Panc1 (cell line): ENCODE measurements around the gene CRISPLD2. TPM values are rescaled to one million over a fixed set of nuclear protein-coding genes. Genes with fewer than 3 reads are reported as not detected.

Experiments used
- ATAC-seq: fragments of 200-7000 bp; cut with Tn5 transposase; 2 replicates; pipeline ENCODE4 v1.9.1; 2020; ENCODE audit warnings: mild to moderate bottlenecking, moderate library complexity
- BruUV-seq: library from RNA; stranded (reverse); fragments of 400-500 nt; replicated peaks from 2 replicates; lab custom pipeline; 2021; lab: Mats Ljungman, UMichigan
- CTCF ChIA-PET: fragments of 300-600 bp; sonication (Branson Sonifier 250); formaldehyde crosslinking; loops from one replicate; lab custom pipeline; 2022; ENCODE audit warnings: antibody characterized with exemption; lab: Charles Lee
- POLR2A ChIA-PET: fragments of 300-600 bp; sonication (Branson Sonifier 250); formaldehyde crosslinking; loops from one replicate; lab custom pipeline; 2022; ENCODE audit warnings: antibody characterized with exemption; lab: Charles Lee
- DNase-seq: peaks from one replicate; pipeline ENCODE4 v3.0.0-alpha.2; 2010; ENCODE audit warnings: low read depth, low spot score
- H3K27ac ChIP-seq: 2 replicates; pipeline ENCODE4 v1.5.1; 2011; ENCODE audit warnings: mild to moderate bottlenecking, low read length, inconsistent platforms
- H3K27me3 ChIP-seq: fragments of 200-500 bp; sonication (Bioruptor generic); 2 replicates; pipeline ENCODE4 v1.6.0; 2014; ENCODE audit warnings: low read length, inconsistent platforms; ENCODE audit not compliant: control insufficient read depth, insufficient read depth
- H3K36me3 ChIP-seq: fragments of 200-500 bp; sonication (Bioruptor generic); 2 replicates; pipeline ENCODE4 v1.5.1; 2014; ENCODE audit warnings: inconsistent platforms, mild to moderate bottlenecking, low read length, moderate library complexity; ENCODE audit not compliant: control insufficient read depth, insufficient read depth
- H3K4me1 ChIP-seq: 2 replicates; pipeline ENCODE4 v1.5.1; 2011; ENCODE audit warnings: inconsistent platforms, mild to moderate bottlenecking, low read length, moderate library complexity; ENCODE audit not compliant: control insufficient read depth, insufficient read depth
- H3K4me3 ChIP-seq, 2 experiments: 2 replicates each; pipeline ENCODE4 v1.5.1; 2011 to 2012; ENCODE audit warnings: low read depth in 2 of 2, low read length in 2 of 2, mild to moderate bottlenecking in 2 of 2, inconsistent platforms in 1 of 2, moderate library complexity in 1 of 2
- H3K9me3 ChIP-seq: fragments of 200-500 bp; sonication (Bioruptor generic); 2 replicates; pipeline ENCODE4 v1.5.1; 2014; ENCODE audit warnings: low read depth, mild to moderate bottlenecking, inconsistent platforms, low read length, moderate library complexity; ENCODE audit not compliant: control insufficient read depth, insufficient read depth
- CTCF ChIP-seq: fragments of 450-650 bp; IDR thresholded peaks from 2 replicates; pipeline ENCODE4 v1.5.1; 2017; ENCODE audit warnings: mild to moderate bottlenecking
- POLR2AphosphoS5 ChIP-seq: IDR thresholded peaks from 2 replicates; pipeline ENCODE4 v1.6.1; 2012; ENCODE audit warnings: mild to moderate bottlenecking, low read depth, low read length, moderate library complexity
- REST ChIP-seq, 2 experiments: IDR thresholded peaks; 2 replicates each; pipeline ENCODE4 v1.6.1; 2011 to 2012; ENCODE audit warnings: low read depth in 2 of 2, control low read depth in 1 of 2, low read length in 1 of 2, mild to moderate bottlenecking in 1 of 2, moderate library complexity in 1 of 2; ENCODE audit not compliant: insufficient read depth in 1 of 2
- SIN3A ChIP-seq: IDR thresholded peaks from 2 replicates; pipeline ENCODE4 v1.6.1; 2012; ENCODE audit warnings: low read depth, mild to moderate bottlenecking, low read length, moderate library complexity, borderline replicate concordance; ENCODE audit not compliant: insufficient read depth
- TCF7L2 ChIP-seq: IDR thresholded peaks from 2 replicates; pipeline ENCODE4 v1.6.1; 2011; ENCODE audit warnings: mild to moderate bottlenecking, low read depth, low read length, inconsistent platforms
- in situ Hi-C: cut with HindIII; loops from 2 replicates; pipeline ENCODE4 v1.10.0; 2016; ENCODE audit warnings: low sequenced_read_pairs, low pct_unique_long_range_greater_than_20kb
- intact Hi-C: fragments of 100-400 bp; cut with micrococcal nuclease; formaldehyde crosslinking; loops from one replicate; pipeline ENCODE4 v1.10.0; 2022; ENCODE audit not compliant: unreplicated experiment
- total RNA-seq: library from RNA; stranded (reverse); gene quantifications from one replicate; pipeline ENCODE4 v1.2.1, GENCODE V29; 2021; ENCODE audit not compliant: unreplicated experiment

CRISPLD2 gene
- total RNA-seq, 1 experiment from 2014 or later = 12.9 TPM

GRCh38 chr16:84785843-84786581 is 33.8 kb upstream of the CRISPLD2 start:
- no peak overlapping the region for H3K27ac ChIP-seq
- no peaks in the 10 kb centered on the region for H3K27me3 ChIP-seq
- TF ChIP-seq SIN3A (no peak), REST (IDR thresholded peaks at IDR 0.05; ENCODE audit: insufficient read depth in 1 of 2, low read depth in 2 of 2, low read length in 1 of 2) (no peak), POLR2AphosphoS5 (no peak), TCF7L2 (no peak), CTCF (no peak)
- CTCF ChIA-PET = no interaction called here
- BruUV-seq = no TSS peak
- intact Hi-C loops (no loop called here), in situ Hi-C loops (no loop called here)
- H3K4me3 ChIP-seq = no peak overlapping the region
- peaks cover 5% of the 10 kb centered on the region; the same call in 1 of the 2 replicates for H3K4me1 ChIP-seq
- no peaks in the 10 kb centered on the region for H3K36me3 ChIP-seq
- POLR2A ChIA-PET = interaction anchor here (0.6 kb wide), 1 partner anchor 109 kb away, joined by 3 read pairs; no protein-coding TSS in a partner anchor
- DNase-seq (no peak), ATAC-seq (no peak)
- H3K9me3 ChIP-seq = no peaks in the 10 kb centered on the region

DNA sequence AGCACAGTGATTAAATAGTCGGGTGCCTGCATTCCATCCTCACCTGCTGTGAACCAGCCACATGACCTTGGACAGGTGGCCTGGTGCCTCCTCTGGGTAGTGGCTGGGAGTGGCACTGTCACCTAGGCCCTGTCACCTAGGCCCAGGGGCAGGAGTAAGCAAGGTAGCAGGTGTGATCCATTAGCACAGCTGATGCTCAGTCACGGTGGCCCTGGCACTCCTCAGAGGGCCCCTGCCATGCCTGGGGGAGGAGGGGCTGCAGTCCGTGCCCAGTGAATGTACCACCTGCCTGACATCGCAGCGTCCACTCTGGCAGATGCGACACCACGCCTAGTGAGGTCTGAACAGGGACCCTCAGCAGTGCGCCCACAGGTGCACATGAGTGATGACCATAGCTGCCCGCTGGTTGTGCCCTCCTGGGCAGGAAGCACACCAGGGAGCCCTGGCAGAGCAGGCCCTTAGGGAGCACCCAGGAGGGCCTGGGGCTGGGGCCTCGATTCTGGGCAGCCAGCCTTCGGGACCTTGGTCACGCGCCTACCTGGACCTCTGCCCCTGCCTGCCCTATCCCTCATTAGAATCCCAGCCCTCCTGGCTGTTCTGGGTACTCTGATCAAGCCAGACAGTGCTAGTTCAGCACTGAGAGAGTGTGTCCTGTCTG is 33.1 kb upstream of the CRISPLD2 start:
- BruUV-seq = no TSS peak
- Histone ChIP-seq H3K4me3 (no peak overlapping the region), H3K9me3 (no peaks in the 10 kb centered on the region), H3K27ac (no peak overlapping the region), H3K4me1 (peaks cover 5% of the 10 kb centered on the region; the same call in 1 of the 2 replicates), H3K27me3 (no peaks in the 10 kb centered on the region), H3K36me3 (no peaks in the 10 kb centered on the region)
- CTCF ChIA-PET = no interaction called here
- in situ Hi-C loops = no loop called here
- intact Hi-C loops = no loop called here
- DNase-seq = no peak
- POLR2A ChIA-PET = interaction anchor here (0.6 kb wide), 1 partner anchor 108 kb away, joined by 3 read pairs; no protein-coding TSS in a partner anchor
- 0 out of 2 replicates have a peak, but pooled peaks have one; percentile 22 for ATAC-seq
- TF ChIP-seq POLR2AphosphoS5 (no peak), CTCF (no peak), SIN3A (no peak), TCF7L2 (no peak), REST (IDR thresholded peaks at IDR 0.05; ENCODE audit: insufficient read depth in 1 of 2, low read depth in 2 of 2, low read length in 1 of 2) (no peak)
